ENCODE results near the gene ZNF391. TPM values are rescaled to one million over a fixed set of nuclear protein-coding genes. Genes with fewer than 3 reads are reported as not detected.

ZNF391 gene
- total and polyA plus RNA-seq, 2 donors (not counting 1 experiment from before 2014, with no cell fraction given), result 1.3 to 4.4 TPM

Small RNA genes lying within 50 kb of the gene (small RNA-seq; reads per million reads assigned to genes)
- gene MCFD2P1 (ENCODE audit: insufficient read length, low read depth, low replicate concordance), result not detected

Other genes with a start within 250 kb of the ZNF391 start
- 2.0 and 2.4 TPM in 2 replicates for gene PRSS16, start 141.1 kb upstream of the ZNF391 start, total RNA-seq
- 0.78 and 1.3 TPM in 2 replicates for gene PRSS16, start 141.1 kb upstream of the ZNF391 start, polyA plus RNA-seq
- not detected in 2 replicates for gene POM121L2, start 76.5 kb upstream of the ZNF391 start, total RNA-seq
- not detected in 2 replicates for gene POM121L2, start 76.5 kb upstream of the ZNF391 start, polyA plus RNA-seq
- gene ZNF184, start 84.3 kb downstream of the ZNF391 start, total RNA-seq, result 11.8 TPM in 2 replicates
- 3.7 and 6.9 TPM in 2 replicates for gene ZNF184, start 84.3 kb downstream of the ZNF391 start, polyA plus RNA-seq

All from B cell (primary cell).